Stimulated activated CD4-positive, alpha-beta T cell treated with anti-CD3 and anti-CD28 coated beads, Interleukin-2, amount 100 ng/mL, for 4 hours (primary cell): Measurements from ENCODE around the gene CASP5.
A peak's percentile ranks its signal among the peaks of the same experiment; 100 is the strongest.

Experiments used
- DNase-seq: peaks from one replicate; pipeline ENCODE4 v3.0.0-alpha.2; 2020; ENCODE audit warnings: low read depth

CASP5 gene

GRCh38 chr11:104967534-104968354 is 55.2 kb downstream of the CASP5 start:
- no peak for DNase-seq

GRCh38 chr11:104965735-104966134 is 57.2 kb downstream of the CASP5 start:
- no peak for DNase-seq

- no peak for DNase-seq
Measured at GRCh38 chr11:104964247-104964646, 58.7 kb downstream of the CASP5 start.

GRCh38 chr11:104962852-104963251 is 60.1 kb downstream of the CASP5 start:
- DNase-seq = no peak

GRCh38 chr11:104957280-104957679 is 65.7 kb downstream of the CASP5 start:
- no peak for DNase-seq

- DNase-seq = no peak
Measured at GRCh38 chr11:104956528-104956927, 66.4 kb downstream of the CASP5 start.

- peak; percentile 22 for DNase-seq
Measured at GRCh38 chr11:104946907-104947306, 76.1 kb downstream of the CASP5 start.
